ENCODE results near the gene TLE4.
"Not testable (repeated sequence)": the region's sequence is repeated elsewhere in the genome, so short reads cannot be mapped to it uniquely, and the experiment has no call there.

TLE4 gene

GRCh38 chr9:79654591-79655382 is 83.0 kb downstream of the TLE4 start:
- not testable (repeated sequence) for H3K27me3 ChIP-seq (ENCODE audit: control insufficient read depth, insufficient read depth, low read length); H3K4me3 ChIP-seq (ENCODE audit: low read length); H3K9ac ChIP-seq (ENCODE audit: low read length); H3K4me1 ChIP-seq (ENCODE audit: control insufficient read depth, insufficient read depth, low read length); H3K27ac ChIP-seq (ENCODE audit: low read depth, low read length); H3K36me3 ChIP-seq (ENCODE audit: control insufficient read depth, insufficient read depth, low read length)

- Histone ChIP-seq H3K27ac (ENCODE audit: low read depth, low read length) (no peak overlapping the region), H3K9ac (ENCODE audit: low read length) (no peak overlapping the region), H3K27me3 (ENCODE audit: control insufficient read depth, insufficient read depth, low read length) (no peaks in the 10 kb centered on the region), H3K36me3 (ENCODE audit: control insufficient read depth, insufficient read depth, low read length) (no peaks in the 10 kb centered on the region), H3K4me3 (ENCODE audit: low read length) (no peak overlapping the region), H3K4me1 (ENCODE audit: control insufficient read depth, insufficient read depth, low read length) (no peaks in the 10 kb centered on the region)
Measured at GRCh38 chr9:79655551-79655950, 83.8 kb downstream of the TLE4 start.

- Histone ChIP-seq H3K9ac (ENCODE audit: low read length) (no peak overlapping the region), H3K4me1 (ENCODE audit: control insufficient read depth, insufficient read depth, low read length) (no peaks in the 10 kb centered on the region), H3K27me3 (ENCODE audit: control insufficient read depth, insufficient read depth, low read length) (no peaks in the 10 kb centered on the region), H3K4me3 (ENCODE audit: low read length) (no peak overlapping the region), H3K36me3 (ENCODE audit: control insufficient read depth, insufficient read depth, low read length) (no peaks in the 10 kb centered on the region), H3K27ac (ENCODE audit: low read depth, low read length) (no peak overlapping the region)
Measured at GRCh38 chr9:79656169-79656568, 84.4 kb downstream of the TLE4 start.

GRCh38 chr9:79657891-79658290 is 86.1 kb downstream of the TLE4 start:
- Histone ChIP-seq H3K4me3 (ENCODE audit: low read length) (no peak overlapping the region), H3K36me3 (ENCODE audit: control insufficient read depth, insufficient read depth, low read length) (no peaks in the 10 kb centered on the region), H3K9ac (ENCODE audit: low read length) (no peak overlapping the region), H3K27me3 (ENCODE audit: control insufficient read depth, insufficient read depth, low read length) (no peaks in the 10 kb centered on the region), H3K27ac (ENCODE audit: low read depth, low read length) (no peak overlapping the region), H3K4me1 (ENCODE audit: control insufficient read depth, insufficient read depth, low read length) (no peaks in the 10 kb centered on the region)

GRCh38 chr9:79658926-79659325 is 87.2 kb downstream of the TLE4 start:
- H3K36me3 ChIP-seq (ENCODE audit: control insufficient read depth, insufficient read depth, low read length): no peaks in the 10 kb centered on the region
- no peak overlapping the region for H3K4me3 ChIP-seq (ENCODE audit: low read length)
- no peak overlapping the region for H3K9ac ChIP-seq (ENCODE audit: low read length)
- no peak overlapping the region for H3K27ac ChIP-seq (ENCODE audit: low read depth, low read length)
- no peaks in the 10 kb centered on the region for H3K27me3 ChIP-seq (ENCODE audit: control insufficient read depth, insufficient read depth, low read length)
- H3K4me1 ChIP-seq (ENCODE audit: control insufficient read depth, insufficient read depth, low read length): no peaks in the 10 kb centered on the region

- Histone ChIP-seq H3K27me3 (ENCODE audit: control insufficient read depth, insufficient read depth, low read length) (no peaks in the 10 kb centered on the region), H3K4me3 (ENCODE audit: low read length) (no peak overlapping the region), H3K36me3 (ENCODE audit: control insufficient read depth, insufficient read depth, low read length) (no peaks in the 10 kb centered on the region), H3K27ac (ENCODE audit: low read depth, low read length) (no peak overlapping the region), H3K9ac (ENCODE audit: low read length) (no peak overlapping the region), H3K4me1 (ENCODE audit: control insufficient read depth, insufficient read depth, low read length) (no peaks in the 10 kb centered on the region)
Measured at GRCh38 chr9:79660615-79661014, 88.8 kb downstream of the TLE4 start.

GRCh38 chr9:79661279-79661678 is 89.5 kb downstream of the TLE4 start:
- Histone ChIP-seq H3K36me3 (ENCODE audit: control insufficient read depth, insufficient read depth, low read length) (no peaks in the 10 kb centered on the region), H3K4me1 (ENCODE audit: control insufficient read depth, insufficient read depth, low read length) (no peaks in the 10 kb centered on the region), H3K9ac (ENCODE audit: low read length) (no peak overlapping the region), H3K27me3 (ENCODE audit: control insufficient read depth, insufficient read depth, low read length) (no peaks in the 10 kb centered on the region), H3K4me3 (ENCODE audit: low read length) (no peak overlapping the region), H3K27ac (ENCODE audit: low read depth, low read length) (no peak overlapping the region)

- no peak overlapping the region for H3K4me3 ChIP-seq (ENCODE audit: low read length)
- H3K4me1 ChIP-seq (ENCODE audit: control insufficient read depth, insufficient read depth, low read length): no peaks in the 10 kb centered on the region
- no peaks in the 10 kb centered on the region for H3K36me3 ChIP-seq (ENCODE audit: control insufficient read depth, insufficient read depth, low read length)
- H3K9ac ChIP-seq (ENCODE audit: low read length): no peak overlapping the region
- no peak overlapping the region for H3K27ac ChIP-seq (ENCODE audit: low read depth, low read length)
- H3K27me3 ChIP-seq (ENCODE audit: control insufficient read depth, insufficient read depth, low read length): no peaks in the 10 kb centered on the region
Measured at GRCh38 chr9:79661886-79662536, 90.2 kb downstream of the TLE4 start.

- no peak overlapping the region for H3K4me3 ChIP-seq (ENCODE audit: low read length)
- no peaks in the 10 kb centered on the region for H3K4me1 ChIP-seq (ENCODE audit: control insufficient read depth, insufficient read depth, low read length)
- no peaks in the 10 kb centered on the region for H3K27me3 ChIP-seq (ENCODE audit: control insufficient read depth, insufficient read depth, low read length)
- H3K36me3 ChIP-seq (ENCODE audit: control insufficient read depth, insufficient read depth, low read length): no peaks in the 10 kb centered on the region
- H3K27ac ChIP-seq (ENCODE audit: low read depth, low read length): no peak overlapping the region
- no peak overlapping the region for H3K9ac ChIP-seq (ENCODE audit: low read length)
Measured at GRCh38 chr9:79662537-79662956, 90.8 kb downstream of the TLE4 start.

GRCh38 chr9:79663300-79663699 is 91.5 kb downstream of the TLE4 start:
- no peak overlapping the region for H3K4me3 ChIP-seq (ENCODE audit: low read length)
- no peaks in the 10 kb centered on the region for H3K27me3 ChIP-seq (ENCODE audit: control insufficient read depth, insufficient read depth, low read length)
- no peak overlapping the region for H3K9ac ChIP-seq (ENCODE audit: low read length)
- no peaks in the 10 kb centered on the region for H3K4me1 ChIP-seq (ENCODE audit: control insufficient read depth, insufficient read depth, low read length)
- H3K36me3 ChIP-seq (ENCODE audit: control insufficient read depth, insufficient read depth, low read length): no peaks in the 10 kb centered on the region
- no peak overlapping the region for H3K27ac ChIP-seq (ENCODE audit: low read depth, low read length)

- Histone ChIP-seq H3K9ac (ENCODE audit: low read length) (no peak overlapping the region), H3K27me3 (ENCODE audit: control insufficient read depth, insufficient read depth, low read length) (no peaks in the 10 kb centered on the region), H3K4me1 (ENCODE audit: control insufficient read depth, insufficient read depth, low read length) (no peaks in the 10 kb centered on the region), H3K27ac (ENCODE audit: low read depth, low read length) (no peak overlapping the region), H3K4me3 (ENCODE audit: low read length) (no peak overlapping the region), H3K36me3 (ENCODE audit: control insufficient read depth, insufficient read depth, low read length) (no peaks in the 10 kb centered on the region)
Measured at GRCh38 chr9:79663878-79664277, 92.1 kb downstream of the TLE4 start.

- no peaks in the 10 kb centered on the region for H3K36me3 ChIP-seq (ENCODE audit: control insufficient read depth, insufficient read depth, low read length)
- no peaks in the 10 kb centered on the region for H3K4me1 ChIP-seq (ENCODE audit: control insufficient read depth, insufficient read depth, low read length)
- no peak overlapping the region for H3K27ac ChIP-seq (ENCODE audit: low read depth, low read length)
- no peaks in the 10 kb centered on the region for H3K27me3 ChIP-seq (ENCODE audit: control insufficient read depth, insufficient read depth, low read length)
- H3K4me3 ChIP-seq (ENCODE audit: low read length): no peak overlapping the region
- H3K9ac ChIP-seq (ENCODE audit: low read length): no peak overlapping the region
Measured at GRCh38 chr9:79664375-79664831, 92.6 kb downstream of the TLE4 start.

GRCh38 chr9:79665369-79665768 is 93.6 kb downstream of the TLE4 start:
- H3K27me3 ChIP-seq (ENCODE audit: control insufficient read depth, insufficient read depth, low read length): no peaks in the 10 kb centered on the region
- no peak overlapping the region for H3K9ac ChIP-seq (ENCODE audit: low read length)
- no peaks in the 10 kb centered on the region for H3K36me3 ChIP-seq (ENCODE audit: control insufficient read depth, insufficient read depth, low read length)
- H3K27ac ChIP-seq (ENCODE audit: low read depth, low read length): no peak overlapping the region
- H3K4me1 ChIP-seq (ENCODE audit: control insufficient read depth, insufficient read depth, low read length): no peaks in the 10 kb centered on the region
- no peak overlapping the region for H3K4me3 ChIP-seq (ENCODE audit: low read length)
